GM21515 (cell line): ENCODE data around the gene ZNF275.
"Not testable (repeated sequence)": the region's sequence is repeated elsewhere in the genome, so short reads cannot be mapped to it uniquely, and the experiment has no call there.

ENCODE experiments used
- ATAC-seq: cut with Tn5 transposase; IDR thresholded peaks from one replicate; pipeline ENCODE4 v1.9.1; 2021; ENCODE audit not compliant: unreplicated experiment

ZNF275 gene

DNA sequence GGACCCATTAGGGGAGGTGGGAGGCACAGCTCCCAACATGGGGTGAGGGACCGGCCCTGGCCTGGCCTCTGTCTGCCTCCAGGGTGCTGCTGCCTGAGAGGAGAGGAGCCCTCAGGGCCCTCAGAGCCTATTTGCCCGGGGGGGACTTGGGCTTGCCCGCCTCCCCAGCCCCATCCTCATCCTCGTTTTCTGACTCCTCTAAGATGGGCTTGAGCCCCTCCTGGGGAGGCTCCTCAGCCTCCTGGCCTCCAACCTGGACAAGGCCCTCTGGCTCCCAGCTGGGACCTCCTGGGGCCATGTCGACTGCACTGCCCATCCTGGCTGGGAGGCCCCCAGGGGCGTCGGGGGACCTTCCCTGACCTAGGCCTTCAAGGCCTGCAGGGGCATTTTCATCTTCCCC is 15.1 kb upstream of the ZNF275 start:
- ATAC-seq, result no peak

DNA sequence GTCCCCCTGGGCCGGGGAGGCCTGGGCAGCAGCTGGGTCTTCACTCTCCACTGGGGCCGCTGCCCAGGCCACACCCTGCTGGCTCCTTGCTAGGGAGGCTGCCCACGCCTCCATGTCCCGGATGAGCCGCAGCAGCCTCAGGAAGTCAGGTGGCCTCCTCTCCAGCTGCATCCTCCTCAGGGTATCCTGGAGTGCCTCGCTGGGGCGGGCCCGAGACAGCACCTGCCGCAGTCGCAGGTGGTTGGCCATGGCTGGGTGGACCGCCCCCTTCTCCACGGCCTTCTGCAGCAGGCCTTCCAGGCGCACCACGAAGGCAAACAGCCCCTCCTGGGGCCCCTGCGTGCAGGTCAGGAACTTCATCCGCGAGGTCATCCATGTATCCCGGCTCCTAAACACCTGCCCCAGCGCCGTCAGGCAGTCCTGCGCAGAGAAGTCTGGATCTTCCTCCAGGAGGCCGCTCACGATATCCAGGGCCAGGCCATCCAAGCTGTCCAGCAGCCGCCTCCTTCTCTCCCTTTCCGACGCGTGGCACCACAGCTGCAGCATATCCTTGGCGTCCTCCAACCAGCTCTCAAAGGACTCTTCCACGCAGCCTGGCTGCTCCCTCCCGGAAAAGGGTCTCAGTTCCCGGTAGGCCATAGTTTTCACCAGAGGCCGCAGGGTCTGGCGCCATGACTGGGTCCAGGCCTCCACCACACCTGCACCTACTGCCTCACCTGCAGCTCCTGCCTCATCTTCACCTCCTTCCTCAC is 14.5 kb upstream of the ZNF275 start:
- ATAC-seq, result no peak

DNA sequence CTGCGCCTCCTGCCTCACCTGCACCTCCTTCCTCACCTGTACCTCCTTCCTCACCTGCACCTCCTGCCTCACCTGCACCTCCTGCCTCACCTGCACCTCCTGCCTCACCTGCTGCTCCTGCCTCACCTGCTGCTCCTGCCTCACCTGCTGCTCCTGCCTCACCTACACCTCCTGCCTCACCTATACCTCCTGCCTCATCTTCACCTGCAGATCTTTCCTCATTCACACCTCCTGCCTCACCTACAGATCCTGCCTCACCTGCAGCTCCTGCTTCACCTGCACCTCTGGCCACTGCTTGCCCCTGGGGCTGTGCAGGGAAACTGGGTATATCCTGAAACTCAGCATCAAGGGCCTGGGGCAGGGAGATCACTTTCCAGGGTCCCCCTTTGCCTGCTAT is 13.9 kb upstream of the ZNF275 start:
- not testable (repeated sequence) for ATAC-seq

DNA sequence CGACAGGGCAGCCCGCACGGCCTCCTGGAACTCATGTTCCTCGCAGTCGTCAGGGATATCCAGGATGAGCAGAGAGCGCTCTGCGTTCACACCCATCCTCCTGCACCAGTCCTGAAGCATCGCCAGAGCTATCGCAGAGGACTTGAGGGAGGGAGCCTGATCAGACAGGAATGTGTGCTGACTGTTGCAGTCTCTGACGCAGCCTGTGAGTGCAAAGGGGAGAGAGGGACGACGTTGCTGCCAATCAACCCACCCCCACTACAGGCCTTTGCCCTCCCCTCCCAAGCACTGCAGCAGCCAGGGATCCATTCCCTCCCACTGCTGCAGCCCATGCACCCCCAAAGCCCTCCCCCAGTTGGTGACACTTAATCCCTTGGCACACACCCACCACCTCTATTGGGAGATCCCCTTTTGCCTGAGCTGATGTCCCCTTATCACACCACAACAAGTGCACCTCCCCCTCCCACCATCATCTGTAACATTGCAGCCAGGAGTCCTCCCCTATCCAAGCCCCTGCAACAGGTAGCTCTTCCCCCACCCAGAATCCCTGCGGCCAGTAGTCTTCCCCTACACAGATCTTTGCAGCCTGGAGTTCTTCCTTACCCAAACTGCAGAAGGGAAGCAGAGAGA is 13.3 kb upstream of the ZNF275 start:
- ATAC-seq, result no peak

DNA sequence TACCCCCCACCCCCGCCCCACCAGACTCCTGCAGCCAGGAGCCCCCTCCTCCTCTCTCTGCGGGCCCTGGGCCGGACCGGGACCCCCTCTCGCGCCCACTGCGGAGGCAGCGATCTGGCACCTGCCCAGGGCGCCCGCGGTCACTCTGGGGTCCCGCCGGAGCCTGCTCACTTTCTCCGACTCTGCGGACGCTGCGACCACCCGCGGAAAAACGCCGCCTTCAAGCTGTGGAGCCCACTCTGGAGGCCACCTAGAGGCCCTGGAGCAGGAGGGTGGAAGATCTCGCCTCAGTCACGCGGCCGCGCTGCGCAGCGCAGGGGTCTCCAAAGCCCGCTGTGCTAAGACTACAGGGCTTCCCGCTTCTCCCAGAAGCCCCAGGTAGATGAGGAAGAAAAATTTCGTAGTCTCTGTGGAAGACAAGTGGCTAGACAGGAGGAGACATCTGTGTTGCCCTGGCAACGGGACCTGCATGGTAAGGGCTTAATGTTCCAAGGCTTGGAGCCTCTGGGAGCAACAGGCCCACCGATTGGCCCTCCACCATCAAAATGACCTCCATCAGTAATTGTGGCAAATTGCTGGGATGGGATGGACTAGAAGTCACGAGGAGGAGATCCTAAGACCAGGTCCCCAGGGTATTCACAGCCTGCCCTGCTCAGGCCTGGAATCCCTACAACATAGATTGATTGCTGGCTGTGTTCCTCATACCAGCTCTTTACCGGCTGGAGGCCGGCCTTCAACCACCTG is 12.4 kb upstream of the ZNF275 start, which contains the start of gene PNMA6F:
TSS of gene PNMA6F (minus strand) at position 387 of the 744 bp plus-strand sequence. CDS start 1,093 bp downstream, outside the sequence.
- ATAC-seq, result no peak

DNA sequence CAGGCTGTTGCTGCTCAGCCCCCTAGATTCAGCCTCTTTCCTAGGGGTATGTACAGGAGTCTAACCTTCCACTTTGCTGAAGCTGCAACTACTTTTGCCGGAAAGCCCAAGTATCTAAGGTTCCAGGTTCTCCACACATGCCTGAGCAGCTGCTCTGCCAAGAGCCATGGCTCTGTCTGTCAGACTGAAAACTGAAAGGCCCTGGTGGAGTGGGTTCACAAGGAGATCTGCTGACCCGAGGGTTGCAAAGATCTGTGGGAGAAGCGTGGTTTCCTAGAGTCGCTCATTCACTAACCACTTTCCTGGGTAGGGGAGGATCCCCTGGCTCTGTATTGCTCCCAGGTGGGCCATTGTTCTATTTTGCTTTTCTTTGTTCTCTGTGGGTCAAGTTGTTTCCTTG is 6.4 kb upstream of the ZNF275 start:
- ATAC-seq, result no peak

DNA sequence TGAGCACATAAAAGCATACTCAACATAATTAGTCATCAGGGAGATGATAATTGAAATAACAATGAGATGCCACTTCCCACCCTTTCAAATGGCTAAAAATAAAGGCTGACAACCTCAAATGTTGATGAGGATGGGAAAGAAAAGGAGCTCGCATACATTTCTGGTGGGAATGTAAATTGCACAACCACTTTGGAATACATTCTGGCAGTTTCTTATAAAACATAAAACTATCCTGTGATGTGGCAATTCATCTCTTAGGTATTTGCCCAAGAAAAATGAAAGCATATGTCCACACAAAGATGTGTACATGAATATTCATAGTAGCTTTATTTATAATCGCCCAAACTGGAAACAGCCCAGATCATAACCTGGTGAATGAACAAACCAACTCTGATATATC is 687 bp upstream of the ZNF275 start:
- no peak for ATAC-seq

DNA sequence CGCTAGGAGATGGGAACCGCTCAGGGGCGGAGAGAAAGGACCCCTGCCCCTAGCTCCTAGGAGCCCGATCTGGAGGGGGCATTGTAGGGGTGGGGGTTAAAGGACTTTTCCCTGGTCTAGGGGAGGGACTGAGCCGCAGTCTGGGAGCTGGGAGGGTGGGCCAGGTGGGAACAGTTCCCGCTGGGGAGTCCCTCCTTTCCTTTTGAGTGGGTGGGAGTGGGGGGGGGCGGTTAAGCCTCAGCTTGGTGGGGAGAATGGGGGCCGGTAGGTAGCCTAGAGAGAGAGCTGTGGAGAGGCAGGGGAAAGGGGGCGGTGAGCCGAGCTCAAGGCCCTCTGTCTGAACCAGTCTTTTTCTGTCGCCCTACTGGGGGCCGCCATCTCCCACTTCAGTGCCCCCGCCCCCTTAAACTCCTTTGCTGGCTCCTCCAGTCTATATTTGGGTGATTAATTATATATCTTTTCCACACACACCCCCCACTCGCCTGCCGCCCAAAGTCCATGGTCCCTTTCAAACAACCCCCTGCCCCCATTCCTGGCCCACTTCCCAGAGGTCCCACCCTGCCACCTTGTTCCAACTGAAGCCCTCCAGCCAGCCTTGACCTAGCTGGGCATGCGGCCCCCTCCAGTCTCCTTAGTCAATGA is 822 bp downstream of the ZNF275 start:
- no peak for ATAC-seq

DNA sequence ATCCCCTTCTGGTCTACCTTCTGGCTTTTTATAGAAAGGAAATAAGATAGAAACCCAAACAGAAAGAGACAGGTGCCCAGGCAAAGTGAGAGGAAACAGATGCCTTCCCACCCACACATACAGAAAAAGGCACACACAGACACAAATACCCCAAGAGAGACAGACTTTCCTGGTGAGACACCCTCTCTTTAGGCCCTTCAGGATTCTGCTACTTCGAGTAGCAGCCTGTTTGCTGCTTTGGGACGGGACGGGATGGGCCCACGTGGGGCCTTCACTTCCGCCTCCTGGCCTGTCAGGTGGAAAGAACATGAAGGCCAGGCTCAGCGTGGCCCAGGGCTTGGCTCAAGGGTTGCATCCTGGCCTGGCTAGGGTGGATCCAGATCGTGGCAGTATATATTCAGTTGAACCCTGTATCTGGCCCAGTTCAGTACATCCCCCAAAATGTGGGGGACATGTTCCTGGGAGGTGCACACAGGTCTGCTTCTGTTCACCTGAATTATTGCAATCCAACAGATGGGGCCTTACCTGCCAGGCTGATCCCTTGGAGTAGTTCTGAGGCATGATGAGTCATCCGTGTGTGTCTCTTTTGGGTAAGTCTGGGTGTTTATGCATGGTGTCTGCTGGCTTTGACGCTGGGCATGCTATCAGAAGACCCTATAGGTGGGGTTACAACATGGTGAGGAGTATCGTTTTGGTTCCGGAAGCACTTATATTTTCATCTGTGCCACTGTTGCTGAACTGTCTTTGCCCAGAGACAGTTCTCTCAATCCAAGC is 2.4 kb downstream of the ZNF275 start:
- ATAC-seq, result peak; percentile 44

DNA sequence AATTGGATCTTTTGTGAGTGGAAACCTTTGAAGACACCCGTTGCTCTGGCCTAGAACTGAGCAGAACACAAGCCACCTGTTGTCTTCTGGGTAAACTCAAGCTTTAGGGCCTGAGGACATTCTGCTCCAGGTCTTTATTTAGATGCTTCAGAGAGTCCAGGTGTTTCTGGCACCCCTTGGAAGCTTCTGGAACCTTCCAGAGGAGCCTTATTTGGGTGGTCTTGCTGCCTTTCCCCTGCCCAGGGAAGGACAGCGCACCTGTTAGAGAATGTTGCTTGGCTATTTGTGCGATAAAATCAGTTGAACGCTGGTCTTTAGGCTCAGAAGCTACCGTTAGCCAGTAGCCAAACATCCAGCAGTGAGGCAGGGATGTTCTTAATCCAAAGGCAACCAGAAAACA is 3.0 kb downstream of the ZNF275 start:
- ATAC-seq, result no peak

DNA sequence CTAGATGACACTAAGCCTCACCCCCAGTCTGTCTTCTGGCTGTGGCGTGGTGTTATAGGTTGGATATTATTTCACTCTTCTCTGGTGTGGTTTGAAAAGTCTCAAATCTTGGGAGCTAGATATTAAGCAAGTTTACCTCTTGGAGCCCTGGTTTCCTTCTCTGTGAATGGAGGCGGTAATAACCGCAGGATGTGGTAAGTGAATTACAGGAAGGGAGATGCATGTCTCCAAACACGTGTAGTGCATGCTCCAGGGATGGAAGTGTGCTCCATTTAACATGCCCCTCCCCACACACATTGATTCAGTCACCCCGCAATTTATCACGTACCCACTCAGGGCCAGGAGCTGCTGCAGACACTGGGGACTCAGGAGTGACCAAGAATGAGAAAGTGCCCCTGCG is 4.9 kb downstream of the ZNF275 start:
- no peak for ATAC-seq

DNA sequence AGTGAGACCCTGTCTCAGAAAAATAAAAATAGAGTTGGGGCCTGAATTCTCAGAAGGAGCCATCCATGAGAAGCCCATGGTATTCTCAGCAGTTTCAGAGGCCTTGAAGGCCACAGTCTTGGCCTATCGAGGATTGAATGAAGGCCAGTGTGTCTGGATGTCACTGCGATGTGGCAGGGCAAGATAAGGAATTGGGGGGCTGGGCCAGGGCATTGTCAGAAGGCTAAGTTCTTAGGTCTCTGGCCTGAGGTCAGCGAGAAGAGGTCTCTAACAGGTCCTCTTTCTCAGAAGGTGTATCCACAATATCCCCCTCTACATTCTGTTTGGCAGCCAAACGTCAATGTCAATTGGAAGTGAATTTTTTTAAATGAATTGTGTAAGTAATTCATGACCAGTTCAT is 5.7 kb downstream of the ZNF275 start:
- no peak for ATAC-seq

DNA sequence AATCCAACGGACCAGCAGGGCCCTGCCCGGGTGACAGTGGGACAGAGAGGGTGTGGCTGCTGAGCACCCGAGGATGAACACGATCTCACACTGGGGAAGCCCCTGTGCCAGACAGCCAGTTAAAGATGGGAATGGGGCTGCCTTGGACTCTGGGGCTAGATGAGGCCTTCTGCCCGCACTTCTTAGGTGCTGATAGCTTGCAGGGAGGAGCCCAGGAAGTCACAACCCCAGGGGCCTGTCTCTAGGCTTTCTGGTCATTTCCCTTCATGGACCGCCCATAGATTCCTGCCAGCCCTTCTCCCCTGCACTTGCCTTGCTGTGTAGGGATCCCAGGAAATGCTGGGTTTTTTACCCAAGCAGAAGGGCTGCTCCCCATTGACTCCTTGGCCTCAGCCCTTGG is 6.2 kb downstream of the ZNF275 start:
- ATAC-seq, result no peak

DNA sequence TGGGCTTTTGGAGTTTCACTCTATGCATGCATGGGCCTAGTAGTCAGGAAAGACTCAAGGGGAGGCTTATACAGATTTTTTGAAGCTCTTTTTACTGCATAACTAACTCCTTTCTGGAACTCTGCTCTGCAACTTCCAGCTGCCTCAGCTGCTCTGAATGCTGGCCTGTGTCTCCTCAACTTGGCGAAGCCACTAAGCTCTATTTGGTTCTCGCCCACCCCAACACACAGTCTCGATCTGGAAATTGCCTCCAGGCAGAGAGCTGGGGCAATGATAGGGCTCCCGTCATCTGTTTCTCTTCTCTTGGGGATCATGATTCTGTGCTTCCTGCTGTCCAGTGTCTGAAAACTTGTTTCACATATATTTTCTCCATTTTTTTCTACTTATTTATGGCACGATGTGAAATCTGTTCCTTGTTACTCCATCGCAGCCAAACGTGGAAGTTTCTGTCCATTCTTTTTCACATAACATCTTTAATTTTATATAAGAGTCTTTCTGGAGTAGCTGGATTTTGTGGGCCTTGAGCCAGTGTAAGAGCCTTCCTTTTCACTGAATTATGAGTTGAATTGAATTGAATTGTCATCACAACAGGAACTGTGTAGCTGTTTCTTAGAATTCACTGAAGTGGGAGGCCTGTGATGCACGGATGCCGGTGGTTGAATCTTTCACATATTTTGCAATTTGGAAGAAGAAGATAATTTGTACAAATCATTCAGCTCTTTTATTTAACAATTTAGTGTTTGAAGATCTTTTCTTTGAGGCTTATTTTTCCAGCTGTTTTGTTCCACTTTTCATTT is 9.0 kb downstream of the ZNF275 start:
- no peak for ATAC-seq

DNA sequence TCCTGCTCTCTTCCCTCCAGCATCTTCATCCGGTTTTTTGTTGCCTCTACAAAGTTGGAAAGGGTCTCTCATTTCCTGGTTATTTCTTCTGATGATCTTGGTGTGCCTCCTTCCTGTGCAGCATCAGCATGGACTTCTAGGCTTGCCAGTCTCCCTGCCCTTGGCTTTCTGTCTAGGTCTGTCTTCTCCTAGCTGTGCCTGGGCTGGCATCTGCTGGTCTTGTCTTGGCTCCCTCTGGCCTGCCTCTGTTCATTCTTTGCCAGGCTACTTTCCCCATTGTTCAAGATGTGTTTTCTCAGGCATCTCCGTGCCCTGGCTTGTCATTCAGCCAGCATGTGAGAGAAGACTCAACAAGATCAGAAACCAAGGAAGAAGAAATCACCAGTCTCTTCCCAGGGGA is 9.7 kb downstream of the ZNF275 start:
- no peak for ATAC-seq

DNA sequence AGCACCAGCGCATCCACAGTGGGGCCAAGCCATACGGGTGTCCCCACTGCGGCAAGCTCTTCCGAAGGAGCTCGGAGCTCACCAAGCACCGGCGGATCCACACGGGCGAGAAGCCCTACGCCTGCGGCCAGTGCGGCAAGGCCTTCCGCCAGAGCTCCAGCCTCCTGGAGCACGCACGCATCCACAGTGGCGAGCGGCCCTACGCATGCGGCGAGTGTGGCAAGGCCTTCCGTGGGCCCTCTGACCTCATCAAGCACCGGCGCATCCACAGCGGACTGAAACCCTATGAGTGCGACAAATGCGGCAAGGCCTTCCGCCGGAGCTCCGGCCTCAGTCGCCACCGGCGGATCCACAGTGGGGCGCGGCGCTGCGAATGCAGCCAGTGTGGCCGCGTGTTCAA is 13.6 kb downstream of the ZNF275 start:
- ATAC-seq, result no peak

DNA sequence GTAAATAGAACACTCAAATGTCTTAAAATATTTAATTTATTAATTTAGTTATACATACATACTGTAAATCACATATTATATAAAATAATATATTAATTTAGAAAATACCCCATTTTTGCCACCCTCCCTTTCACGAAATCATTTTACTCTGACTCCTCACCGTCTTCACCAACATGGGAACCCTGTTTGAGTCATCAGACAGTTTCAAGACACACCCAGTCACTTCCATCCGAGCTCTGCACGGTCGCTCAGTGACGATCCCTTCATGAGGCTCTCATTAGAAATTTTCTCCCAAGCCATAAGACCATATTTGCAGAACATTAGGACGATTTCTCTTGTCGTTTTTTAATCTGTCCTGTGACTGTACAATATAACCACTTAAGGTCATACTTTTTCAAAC is 14.5 kb downstream of the ZNF275 start:
- no peak for ATAC-seq

DNA sequence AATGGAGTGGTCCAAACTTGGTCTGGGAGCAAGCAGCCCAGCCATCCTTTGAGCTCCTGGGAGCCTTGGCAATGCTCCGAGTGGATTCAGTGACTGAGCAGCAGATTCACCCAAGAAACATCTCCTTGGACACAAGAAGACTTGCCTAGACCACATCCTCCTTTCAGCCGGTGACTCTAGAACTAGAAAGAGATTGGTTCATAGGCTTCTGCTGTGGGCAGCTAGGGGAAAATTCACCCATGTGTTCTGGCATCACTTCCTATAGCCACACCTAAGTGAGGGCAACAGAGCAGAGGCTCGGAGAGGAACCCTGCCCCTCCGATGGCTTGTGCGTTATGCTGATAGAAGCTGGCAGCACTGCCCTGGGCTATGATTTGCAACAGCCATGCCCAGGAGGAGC is 16.0 kb downstream of the ZNF275 start:
- no peak for ATAC-seq

DNA sequence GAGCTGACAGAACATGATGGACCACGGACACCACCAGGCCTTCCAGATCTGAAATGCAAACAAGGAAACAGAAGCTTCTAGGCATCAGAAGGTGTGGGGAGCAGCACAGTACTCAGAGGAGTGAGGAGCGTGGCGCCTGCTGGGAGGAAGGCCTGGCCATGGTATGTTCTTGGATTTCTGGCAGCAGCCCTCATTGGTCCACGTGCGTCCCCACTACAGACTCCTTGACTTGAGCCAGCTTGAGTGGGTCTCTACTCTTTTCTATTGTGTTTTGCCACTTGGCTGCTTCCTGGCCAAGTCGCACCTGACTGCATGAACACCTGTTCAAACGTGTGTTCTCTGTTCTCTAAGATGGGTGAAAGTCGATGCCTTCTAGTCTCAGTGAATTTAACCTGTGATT is 18.0 kb downstream of the ZNF275 start:
- no peak for ATAC-seq

DNA sequence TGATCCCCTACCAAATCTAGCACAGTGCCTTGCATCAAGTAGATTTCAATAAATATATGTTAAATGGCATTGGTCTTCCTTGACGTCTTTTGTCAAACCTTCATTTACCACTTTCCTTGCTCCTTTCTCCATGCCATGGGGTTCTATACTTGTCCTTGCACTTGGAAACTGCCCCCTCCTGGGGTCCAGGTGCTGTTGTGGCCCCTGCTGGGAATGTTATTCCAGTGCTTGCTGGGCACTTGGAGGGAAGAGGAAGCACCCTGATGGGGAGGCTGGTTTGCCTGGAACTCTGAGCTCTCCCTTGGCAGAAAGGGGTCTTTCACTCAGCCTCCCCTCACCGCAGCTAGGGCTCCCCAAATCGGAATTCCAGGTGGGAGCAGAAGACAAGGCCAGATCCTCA is 18.9 kb downstream of the ZNF275 start:
- ATAC-seq, result no peak
